HG03457 (cell line): ENCODE measurements around the gene DNAH17.
"Not testable (repeated sequence)": the region's sequence is repeated elsewhere in the genome, so short reads cannot be mapped to it uniquely, and the experiment has no call there.

ENCODE experiments used
- ATAC-seq: cut with Tn5 transposase; IDR thresholded peaks from one replicate; pipeline ENCODE4 v1.9.1; 2021; ENCODE audit warnings: moderate number of reproducible peaks; ENCODE audit not compliant: unreplicated experiment

DNAH17 gene

DNA sequence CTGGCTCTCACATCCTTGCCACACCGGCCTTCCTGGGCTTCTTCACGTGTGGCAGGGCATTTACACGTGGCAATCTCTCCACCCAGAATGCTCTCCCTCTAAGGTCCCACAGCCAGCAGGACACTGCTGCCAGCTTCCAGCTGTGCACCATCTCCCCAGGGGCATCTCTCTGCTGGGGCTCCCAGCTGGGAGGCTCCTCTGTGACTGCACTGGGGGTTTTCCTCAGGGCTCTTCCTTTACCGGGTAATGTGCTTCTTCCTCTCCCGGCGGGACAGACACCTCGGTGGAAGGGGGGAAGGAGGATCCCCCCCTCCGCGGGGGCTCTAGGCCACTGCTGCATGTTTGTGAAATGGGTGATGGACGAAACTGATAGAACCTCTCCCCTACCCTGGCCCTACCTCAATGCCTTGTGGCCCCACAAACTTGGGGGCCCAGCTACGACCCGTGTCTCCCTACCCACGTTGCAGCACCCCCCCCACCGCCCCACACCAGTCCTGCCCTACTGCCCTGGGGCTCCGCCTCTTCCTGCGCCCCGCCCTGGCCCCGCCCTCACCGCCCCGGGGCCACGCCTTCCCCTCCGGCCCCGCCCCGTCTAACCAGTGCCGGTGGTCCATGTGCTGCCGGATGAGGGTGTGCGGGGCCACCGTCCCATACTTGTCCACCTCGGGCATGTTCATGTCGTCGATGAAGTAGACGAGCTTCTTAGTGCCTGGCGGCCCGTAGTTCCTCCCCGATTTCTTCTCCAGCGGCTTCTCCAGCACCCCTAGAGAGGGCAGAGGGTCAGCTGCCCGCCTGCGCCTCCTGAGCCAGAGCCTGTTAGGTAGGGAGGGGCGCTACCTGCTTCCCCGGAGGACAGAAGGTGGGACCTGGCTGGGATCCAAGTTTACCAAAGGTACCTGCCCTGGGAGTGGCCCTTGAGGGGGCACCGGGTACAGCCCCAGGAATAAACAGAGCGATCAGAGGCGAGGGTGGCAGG lies 92.6 kb downstream of the DNAH17 start:
- no peak for ATAC-seq

DNA sequence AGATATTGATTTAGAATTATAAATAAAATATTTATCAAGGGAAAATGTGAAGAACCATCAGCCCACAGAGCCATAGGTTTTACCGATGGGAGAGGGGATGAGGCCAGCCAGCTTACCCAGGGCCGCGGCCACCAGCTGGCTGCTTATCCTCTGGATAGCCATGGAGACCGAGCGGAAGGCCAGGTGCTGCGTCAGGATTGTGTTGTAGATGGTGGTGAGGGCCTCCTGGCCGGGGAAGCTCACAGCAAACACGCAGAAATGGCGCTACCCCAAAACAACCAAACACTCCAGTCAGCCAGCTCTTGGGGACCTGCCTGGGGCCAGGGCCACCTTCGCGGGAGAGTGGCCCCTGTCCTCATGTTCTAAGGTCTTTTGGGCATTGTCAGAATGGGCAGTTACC lies 97.8 kb downstream of the DNAH17 start:
- no peak for ATAC-seq

DNA sequence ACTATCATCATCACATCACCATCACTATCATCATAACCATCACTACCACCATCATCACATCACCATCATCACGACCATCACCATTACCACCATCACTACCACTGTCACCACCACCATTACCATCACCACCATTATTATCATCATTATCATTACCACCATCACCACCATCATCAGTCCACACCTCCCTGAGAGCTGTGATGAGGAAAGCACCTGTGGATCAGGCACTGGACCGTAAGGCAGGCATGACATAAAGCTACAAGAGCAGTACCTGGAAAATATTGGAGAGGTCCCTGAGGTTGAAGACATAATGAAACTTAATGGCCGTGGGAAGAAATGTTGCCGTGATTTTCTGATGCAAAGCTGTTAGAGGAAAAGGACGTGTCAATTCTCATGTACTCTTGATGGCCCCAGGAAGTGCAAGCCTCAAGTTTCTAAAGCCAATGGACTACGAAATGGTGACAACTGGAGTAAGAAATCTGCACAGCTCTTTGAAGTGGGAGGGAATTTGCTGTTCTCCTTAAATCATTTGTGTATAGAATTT lies 98.4 kb downstream of the DNAH17 start:
- ATAC-seq, result no peak

DNA sequence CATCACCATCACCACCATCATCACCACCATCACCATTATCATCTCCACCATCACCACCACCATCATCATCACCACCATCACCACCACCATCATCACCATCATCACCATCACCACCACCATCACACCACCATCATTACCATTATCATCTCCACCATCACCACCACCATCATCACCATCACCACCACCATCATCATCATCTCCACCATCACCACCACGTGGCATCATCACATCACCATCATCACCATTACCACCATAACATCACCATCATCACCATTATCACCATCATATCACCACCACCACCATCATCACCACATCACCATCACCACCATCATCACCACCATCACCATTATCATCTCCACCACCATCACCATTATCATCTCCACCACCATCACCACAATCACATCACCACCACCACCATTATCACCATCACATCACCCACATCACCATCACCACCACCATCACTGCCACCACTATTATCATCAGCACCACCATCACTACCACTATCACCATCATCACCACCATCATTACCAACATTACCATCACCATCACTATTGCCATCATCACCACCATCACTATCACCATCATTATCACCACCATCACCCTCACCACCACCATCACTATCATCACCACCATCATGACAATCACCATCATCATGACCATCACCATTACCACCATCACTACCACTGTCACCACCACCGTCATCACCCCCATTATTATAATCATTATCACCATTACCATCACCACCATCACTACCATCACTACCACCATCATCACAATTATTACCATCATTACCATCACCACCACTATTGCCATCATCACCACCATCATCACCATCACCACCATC lies 99.1 kb downstream of the DNAH17 start:
- no peak for ATAC-seq

DNA sequence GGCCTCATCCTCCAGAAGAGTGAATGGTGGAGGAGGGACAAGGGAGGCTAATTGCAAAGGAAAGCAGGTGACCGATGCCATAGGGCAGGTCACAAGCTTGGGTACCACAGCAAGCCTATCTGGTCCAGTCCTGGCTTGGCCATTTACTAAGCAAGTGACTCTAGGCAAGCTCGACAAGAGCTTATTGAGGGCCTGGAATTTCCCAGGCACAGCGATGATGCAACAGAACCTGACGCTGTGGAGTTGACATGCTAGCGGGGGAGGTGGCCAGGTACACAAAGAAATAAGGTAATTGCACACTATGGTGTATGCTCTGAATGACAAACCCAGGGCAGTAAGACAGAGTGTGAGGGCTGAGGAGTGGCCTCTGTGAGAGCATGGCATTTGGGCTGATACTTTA lies 100.2 kb downstream of the DNAH17 start:
- ATAC-seq, result no peak

DNA sequence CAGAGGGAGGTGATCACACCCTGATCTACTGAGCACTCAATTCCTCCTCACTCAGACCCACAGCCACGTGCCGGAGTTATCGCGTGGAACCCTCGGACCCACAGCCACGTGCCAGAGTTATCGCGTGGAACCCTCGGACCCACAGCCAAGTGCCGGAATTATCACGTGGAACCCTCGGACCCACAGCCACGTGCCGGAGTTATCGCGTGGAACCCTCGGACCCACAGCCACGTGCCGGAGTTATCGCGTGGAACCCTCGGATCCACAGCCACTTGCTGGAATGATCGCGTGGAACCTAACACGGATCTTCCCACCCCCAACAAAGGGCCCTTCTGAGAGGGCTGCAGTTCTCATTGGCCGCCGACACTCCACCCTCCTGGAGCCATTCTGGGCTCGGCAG lies 101.0 kb downstream of the DNAH17 start:
- ATAC-seq, result no peak

DNA sequence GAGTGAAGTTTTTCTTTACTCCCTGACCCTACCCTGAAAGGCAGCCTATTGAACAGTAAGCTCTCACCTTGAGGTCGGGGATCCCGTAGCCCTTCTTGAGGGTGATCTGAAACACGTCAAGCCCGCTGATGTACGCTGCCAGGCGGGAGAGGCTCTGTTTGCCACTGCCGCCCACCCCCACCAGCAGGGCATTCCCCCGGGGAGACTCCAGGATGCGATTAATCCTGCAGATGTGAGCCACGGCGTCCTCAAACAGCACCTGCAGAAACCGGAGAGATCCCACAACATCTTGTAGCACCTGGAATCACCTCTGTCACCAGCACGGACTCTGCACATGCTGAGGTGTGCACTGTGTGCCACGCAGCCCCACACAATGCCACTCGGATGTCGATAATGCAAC lies 102.0 kb downstream of the DNAH17 start:
- peak; percentile 2 for ATAC-seq

DNA sequence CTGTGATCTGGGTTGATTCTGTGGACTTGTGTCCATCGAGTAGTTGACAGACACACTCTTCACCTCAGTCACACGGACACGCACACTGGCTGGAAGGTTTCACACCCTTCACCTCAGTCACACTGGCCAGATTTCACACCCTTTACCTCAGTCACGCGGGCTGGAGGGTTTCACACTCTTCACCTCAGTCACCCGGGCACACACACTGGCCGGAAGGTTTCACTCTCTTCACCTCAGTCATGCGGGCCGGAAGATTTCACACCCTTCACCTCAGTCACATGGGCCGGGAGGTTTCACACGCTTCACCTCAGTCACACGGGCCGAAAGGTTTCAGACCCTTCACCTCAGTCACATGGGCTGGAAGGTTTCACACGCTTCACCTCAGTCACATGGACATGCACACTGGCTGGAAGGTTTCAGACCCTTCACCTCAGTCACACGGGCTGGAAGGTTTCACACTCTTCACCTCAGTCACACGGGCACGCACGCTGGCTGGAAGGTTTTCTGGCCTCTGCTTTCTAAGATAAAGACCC lies 102.5 kb downstream of the DNAH17 start:
- ATAC-seq, result peak; percentile 44

DNA sequence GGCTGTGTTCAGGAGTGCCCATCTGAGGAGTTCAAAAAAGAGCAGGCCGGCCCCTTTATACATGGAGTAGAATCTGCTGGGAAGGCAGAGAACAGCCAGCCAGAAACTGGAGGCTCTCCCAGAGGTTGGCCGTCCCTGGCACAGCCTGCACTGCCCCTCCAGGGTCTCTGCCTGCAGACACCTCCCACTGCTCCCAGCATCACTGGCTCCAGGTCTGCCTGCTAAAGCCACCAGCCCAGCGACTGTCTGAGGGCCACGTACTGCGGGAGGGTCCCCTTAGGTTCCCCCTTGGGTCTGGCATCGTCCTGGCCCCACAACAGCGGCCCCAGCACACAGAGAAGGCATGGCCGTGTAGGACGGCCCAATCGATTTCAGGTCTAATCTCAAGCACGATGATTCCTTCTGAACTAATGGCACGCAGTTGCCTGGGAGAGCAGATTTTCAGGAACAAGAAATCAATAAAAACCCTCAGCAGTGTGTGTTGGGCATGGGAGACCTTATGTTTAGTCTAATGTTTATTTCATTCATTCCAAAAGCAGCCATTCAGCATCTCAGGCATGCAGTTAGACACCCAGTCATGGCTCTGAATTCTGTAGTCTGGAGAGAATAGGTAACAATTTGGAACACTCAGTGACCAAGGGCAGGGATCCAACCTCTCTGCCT lies 103.1 kb downstream of the DNAH17 start:
- ATAC-seq, result no peak

DNA sequence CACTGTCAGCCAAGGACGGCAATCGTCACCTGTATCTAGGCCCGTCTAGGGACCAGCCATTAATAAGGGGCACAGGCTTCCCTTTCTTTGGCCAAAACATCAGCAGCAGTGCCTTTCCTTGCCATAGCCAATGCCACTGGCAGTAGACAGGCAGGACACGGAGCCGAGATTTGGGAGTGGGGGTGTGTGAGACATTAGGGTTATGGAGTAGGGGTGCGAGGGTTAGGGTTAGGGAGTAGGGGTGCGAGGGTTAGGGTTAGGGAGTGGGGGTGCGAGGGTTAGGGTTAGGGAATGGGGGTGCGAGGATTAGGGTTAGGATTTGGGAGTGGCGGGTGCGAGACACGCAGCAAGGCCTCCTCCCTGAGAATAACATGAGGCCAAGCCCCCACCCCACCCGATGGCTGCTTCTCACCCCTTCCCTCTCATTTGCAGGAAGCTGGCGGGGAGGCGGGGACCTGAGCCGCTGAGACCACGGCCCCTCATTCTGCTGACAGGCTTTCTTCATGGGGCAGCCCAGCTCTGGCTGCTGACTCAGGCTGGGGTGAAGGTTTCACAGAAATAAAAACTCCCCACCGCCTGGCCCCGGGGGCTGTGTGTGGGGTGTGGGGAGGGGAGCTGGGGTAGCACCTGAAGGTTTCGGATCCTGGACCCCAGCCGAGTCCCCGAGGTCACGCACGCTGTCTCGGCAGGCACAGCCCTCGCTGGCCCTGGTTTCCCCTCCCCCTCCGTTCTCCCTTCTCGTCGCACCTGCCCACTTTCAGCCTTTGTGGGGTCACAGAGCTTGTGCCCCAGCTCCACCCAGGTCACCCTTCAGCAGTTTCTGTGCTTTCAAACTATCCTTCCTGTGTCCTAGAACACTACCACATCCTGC lies 104.9 kb downstream of the DNAH17 start:
- no peak for ATAC-seq

DNA sequence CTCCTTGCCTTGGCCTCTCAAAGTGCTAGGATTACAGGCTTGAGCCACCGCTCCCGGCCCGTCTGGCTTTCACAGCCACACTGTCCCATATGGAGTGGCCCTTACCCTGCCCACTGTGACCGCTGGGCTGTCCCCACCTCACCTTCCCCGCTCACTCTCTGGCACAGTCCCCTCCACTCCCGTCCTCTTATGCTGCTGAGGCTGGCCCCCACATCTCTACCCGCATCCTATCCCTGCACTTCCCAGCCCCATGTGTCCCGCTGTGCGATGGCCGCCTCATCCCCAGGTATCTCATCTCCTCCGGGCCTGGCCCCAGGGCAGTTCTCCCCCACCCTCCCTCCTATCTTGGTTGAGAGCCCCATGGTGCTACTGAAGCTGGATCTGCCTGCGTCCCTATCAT lies 105.6 kb downstream of the DNAH17 start:
- no peak for ATAC-seq

DNA sequence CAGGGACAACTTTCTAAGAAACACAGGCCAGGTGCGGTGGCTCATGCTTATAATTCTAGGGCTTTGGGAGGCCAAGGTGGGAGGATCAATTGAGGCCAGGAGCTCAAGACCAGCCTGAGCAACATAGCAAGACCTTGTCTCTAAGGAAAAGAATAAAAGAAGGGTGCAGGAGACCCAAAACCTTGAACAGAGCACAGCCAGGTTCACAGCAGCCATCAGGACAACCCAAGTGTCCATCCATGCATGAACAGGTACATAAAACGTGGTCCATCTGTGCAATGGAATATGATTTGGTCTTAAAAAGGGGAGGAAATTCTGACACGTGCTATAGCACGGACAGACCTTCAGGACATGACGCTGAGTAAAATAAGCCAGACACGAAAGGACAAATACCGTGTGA lies 107.8 kb downstream of the DNAH17 start:
- no peak for ATAC-seq

DNA sequence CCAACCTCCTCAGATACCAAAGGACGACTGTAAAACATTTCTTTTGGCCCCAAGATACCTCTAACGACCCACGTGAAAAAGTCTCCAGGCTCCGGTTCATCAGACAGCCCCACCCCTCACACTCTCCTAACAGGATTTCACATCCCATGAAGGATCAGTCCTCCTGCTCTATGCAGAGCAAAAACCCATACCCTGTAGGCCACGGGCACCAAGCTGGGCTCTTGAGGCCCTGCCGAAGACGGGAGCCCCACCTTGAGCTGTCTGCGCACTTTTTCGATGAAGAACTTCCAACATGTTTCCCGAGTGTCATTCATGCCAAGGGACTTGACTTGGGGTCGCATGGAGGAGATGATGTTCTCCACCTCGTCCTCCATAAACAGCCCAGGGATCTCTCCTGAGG lies 108.8 kb downstream of the DNAH17 start:
- ATAC-seq, result no peak

DNA sequence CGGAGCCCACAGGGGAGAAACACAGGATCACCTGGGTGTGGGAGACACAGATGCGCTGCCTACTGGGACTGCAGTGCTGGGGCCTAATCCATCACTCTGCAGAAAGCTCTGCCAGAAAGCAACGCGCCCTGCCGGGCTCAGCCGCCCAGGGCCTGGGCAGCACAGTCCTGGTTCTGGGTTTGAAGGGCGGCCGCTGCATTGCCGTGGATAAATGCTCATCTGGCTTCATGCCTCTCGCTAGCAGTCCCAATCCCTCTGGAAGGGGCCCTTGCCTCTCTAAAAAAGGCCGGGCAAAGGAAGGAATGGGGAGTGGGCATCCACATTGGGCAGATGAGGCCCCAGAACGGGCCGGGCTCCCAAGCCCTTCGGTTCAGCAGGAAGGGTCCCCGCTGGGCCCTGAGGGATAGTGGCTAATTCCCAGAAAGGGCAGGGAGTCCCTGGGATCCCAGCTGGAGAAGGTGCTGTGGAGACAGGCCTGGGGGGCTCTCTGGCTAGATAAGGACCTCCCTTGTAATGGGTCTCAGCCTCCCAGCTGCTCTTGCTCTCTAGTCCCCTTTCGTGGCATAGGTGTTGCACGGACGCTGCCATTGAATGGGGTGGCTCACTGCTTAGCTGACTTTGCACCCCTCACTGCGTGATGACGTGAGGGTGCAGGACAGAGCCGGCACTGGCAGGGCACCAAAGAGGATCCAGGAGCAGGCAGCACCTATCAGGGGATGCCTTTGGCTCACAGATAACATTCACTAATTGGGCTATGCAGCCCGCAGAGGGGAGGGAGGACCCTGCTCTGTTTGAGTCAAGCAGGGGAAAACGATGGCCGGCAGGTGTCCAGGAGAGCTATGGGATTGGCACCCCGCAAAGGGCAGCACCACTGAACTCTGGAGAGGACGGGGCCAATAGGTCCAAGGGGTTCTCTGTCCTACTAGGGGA lies 110.1 kb downstream of the DNAH17 start:
- ATAC-seq, result no peak

DNA sequence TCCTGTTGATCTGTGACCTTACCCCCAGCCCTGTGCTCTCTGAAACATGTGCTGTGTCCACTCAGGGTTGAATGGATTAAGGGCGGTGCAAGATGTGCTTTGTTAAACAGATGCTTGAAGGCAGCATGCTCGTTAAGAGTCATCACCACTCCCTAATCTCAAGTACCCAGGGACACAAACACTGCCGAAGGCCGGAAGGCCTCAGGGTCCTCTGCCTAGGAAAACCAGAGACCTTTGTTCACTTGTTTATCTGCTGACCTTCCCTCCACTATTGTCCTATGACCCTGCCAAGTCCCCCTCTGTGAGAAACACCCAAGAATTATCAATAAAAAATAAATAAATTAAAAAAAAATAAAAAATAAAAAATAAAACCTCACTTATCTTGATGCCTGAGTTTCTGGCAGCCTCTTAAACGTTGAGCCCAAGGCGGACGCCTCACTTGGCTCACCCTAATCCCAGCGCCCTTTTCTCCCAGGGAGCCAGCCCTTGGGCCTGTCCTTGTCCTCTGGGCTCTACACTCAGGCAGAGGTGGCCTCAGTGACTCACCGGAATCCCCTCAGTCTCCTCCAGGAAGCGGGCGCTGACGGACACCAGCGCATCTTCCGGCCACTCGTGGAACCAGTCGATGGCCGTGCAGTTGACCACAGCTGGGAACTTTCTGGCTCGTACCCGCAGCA lies 110.9 kb downstream of the DNAH17 start:
- not testable (repeated sequence) for ATAC-seq

DNA sequence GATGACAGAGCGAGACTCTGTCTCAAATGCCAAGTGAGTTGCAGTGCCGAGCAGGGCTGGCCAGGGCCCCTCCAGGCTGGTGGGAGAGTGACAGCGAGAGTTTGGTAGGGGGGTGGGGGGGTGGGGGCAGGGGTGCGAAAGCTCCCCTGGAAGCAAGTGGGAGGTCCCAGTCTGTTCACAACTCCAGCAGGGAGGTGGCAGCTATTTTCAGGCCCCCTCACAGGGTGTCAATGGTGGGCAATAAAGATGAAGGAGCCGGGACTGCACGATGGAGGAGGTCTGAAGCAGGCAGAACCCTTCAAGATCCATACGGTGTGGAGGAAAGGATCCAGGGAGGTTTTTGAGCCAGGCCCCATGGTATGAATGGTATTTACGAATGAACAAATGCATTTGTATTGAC lies 115.0 kb downstream of the DNAH17 start:
- no peak for ATAC-seq

DNA sequence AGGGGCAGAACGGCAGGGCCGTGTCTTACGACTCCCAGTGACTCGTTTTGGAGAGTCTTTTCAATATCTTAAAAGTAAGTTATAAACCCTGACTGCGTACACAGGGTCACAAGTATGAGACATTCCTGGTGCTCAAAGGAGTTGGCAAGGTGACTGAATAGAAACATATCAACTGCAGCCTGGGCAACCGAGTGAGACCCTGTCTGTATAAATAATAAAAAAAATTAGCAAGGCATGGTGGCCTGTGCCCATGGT lies 115.5 kb downstream of the DNAH17 start:
- no peak for ATAC-seq

DNA sequence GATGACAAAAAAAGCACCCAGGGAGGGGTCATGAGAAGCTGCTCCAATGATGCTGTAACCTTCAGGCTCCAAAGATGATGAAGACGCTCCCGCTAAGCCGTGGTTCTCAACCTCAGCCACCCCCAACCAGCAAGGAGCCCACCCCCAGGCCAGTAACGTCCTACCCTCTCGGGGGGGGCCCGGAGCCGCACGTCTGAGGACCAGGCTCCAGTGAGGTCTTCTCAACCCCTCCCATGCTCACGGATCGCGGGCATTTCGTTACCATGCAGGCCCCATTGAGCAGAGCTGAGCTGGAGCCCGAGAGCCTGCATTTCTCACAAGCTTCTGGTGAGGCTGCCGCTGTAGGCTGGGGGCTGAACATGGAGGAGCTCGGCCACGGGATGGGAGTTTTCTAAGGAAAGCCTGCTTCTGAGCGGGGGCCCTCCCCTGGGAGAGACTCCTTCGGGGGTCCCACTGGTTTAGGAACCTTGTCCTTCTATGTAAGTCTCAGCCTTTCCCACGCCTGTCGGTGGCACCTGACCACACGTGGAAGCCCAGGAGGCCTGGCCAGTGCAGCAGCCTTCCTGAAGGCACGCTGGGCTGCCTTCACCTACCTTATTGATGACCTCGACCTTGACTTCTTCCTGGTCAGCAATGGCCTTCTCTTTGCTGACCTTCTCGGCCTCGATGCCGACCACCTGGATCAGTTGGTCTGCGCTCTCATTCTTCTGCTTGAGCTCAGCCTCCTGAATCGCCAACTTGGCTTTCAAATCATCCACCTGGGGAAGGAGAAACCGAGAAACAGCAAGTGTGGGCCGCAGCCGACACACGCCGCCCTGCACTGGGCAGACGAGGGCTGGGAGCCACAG lies 116.0 kb downstream of the DNAH17 start:
- ATAC-seq, result no peak
